ENCODE data around the gene ST8SIA2. TPM values are rescaled to one million over a fixed set of nuclear protein-coding genes. Genes with fewer than 3 reads are reported as not detected.

The ST8SIA2 gene
- total and polyA plus RNA-seq, 2 experiments from 2014 or later = 4.0 to 5.9 TPM

DNA sequence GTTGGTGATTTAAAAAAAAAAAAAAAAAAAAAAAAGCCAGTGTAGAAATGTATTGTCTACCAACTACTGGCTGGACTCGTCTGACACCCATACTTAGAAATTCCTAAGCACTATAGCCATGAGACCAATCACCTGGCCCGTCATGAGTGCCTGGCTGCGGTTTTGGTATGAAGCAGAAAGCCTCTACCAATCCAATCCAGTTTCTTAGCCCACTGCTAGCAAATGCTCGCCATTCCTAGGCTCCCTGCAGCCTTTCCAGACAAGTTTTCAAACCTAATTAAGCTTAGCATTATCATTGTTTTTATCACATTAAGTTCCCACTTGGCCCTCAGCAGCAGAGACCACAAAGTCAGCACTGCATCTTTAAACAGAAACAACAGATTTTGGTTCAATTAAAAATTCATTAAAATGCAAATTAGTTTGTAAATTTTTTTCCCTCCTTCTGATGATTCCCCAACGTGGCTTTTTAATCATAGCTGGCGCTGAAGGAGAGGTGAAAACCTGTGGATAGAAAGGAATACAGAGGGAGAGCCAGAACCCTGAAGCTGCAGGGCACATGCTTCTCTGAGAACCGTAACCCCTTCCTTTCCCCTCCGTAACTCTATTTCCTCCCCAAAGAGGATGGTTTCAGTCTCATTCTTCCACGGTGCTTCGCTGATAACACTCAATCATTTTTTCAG, 32.2 kb upstream of the ST8SIA2 start:
- Histone ChIP-seq H3K4me1 (ENCODE audit: low read depth) (no peaks in the 10 kb centered on the region), H3K36me3 (no peaks in the 10 kb centered on the region), H3K4me3 (no peak overlapping the region), H3K27ac (no peak overlapping the region), H3K9me3 (ENCODE audit: low read depth) (no peaks in the 10 kb centered on the region), H3K27me3 (no peaks in the 10 kb centered on the region)
- DNase-seq (ENCODE audit: low read depth in 1 of 2, low spot score in 1 of 2) = no peak
- TF ChIP-seq, protein P1, sequence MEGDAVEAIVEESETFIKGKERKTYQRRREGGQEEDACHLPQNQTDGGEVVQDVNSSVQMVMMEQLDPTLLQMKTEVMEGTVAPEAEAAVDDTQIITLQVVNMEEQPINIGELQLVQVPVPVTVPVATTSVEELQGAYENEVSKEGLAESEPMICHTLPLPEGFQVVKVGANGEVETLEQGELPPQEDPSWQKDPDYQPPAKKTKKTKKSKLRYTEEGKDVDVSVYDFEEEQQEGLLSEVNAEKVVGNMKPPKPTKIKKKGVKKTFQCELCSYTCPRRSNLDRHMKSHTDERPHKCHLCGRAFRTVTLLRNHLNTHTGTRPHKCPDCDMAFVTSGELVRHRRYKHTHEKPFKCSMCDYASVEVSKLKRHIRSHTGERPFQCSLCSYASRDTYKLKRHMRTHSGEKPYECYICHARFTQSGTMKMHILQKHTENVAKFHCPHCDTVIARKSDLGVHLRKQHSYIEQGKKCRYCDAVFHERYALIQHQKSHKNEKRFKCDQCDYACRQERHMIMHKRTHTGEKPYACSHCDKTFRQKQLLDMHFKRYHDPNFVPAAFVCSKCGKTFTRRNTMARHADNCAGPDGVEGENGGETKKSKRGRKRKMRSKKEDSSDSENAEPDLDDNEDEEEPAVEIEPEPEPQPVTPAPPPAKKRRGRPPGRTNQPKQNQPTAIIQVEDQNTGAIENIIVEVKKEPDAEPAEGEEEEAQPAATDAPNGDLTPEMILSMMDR (IDR thresholded peaks at IDR 0.05; ENCODE audit: low read depth, low read length) = no peak

DNA sequence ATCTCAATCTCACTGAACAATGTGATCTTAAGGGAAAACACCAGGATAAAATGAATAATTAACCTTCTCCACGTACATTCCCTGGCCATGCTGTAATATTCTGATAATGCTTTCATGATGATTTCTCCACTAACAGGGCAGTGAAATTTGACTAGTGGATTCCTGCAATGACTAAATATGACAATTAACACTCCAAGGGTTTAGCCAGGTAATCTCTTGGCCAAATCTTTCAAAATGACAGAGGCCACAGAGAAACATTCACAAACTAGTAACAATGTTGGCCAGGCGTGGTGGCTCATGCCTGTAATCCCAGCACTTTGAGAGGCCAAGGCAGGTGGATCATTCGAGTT, 31.7 kb upstream of the ST8SIA2 start:
- H3K27ac ChIP-seq = no peak overlapping the region
- no peaks in the 10 kb centered on the region for H3K36me3 ChIP-seq
- H3K4me3 ChIP-seq = no peak overlapping the region
- DNase-seq (ENCODE audit: low read depth in 1 of 2, low spot score in 1 of 2) = no peak
- H3K27me3 ChIP-seq = no peaks in the 10 kb centered on the region
- TF ChIP-seq, protein P1 (IDR thresholded peaks at IDR 0.05; ENCODE audit: low read depth, low read length) = no peak
- no peaks in the 10 kb centered on the region for H3K9me3 ChIP-seq (ENCODE audit: low read depth)
- H3K4me1 ChIP-seq (ENCODE audit: low read depth) = no peaks in the 10 kb centered on the region

DNA sequence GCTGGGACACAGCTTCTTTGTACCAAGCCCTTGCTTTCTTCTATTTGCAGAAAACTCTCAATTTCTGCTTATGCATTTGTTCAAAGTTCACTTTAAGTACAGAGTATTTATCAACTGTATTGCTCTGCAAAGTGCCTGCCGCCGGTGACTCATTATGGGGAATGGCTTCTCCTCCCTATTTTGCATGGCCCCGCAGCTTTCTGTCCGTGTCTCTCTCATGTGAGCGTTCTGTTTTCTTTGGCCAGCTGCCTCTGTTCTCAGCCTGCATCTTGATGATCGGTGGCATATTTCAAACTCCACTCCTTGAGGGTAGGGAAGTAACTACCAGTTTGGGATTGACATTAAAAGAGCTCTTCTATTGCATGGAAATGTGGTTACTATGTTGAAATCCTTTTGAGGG, 28.6 kb upstream of the ST8SIA2 start:
- Histone ChIP-seq H3K4me1 (ENCODE audit: low read depth) (no peaks in the 10 kb centered on the region), H3K36me3 (no peaks in the 10 kb centered on the region), H3K27me3 (no peaks in the 10 kb centered on the region), H3K9me3 (ENCODE audit: low read depth) (no peaks in the 10 kb centered on the region), H3K27ac (no peak overlapping the region), H3K4me3 (no peak overlapping the region)
- TF ChIP-seq, protein P1 (IDR thresholded peaks at IDR 0.05; ENCODE audit: low read depth, low read length) = no peak
- peak in 1 of 2 donors; percentile 11 for DNase-seq (ENCODE audit: low read depth in 1 of 2, low spot score in 1 of 2)

DNA sequence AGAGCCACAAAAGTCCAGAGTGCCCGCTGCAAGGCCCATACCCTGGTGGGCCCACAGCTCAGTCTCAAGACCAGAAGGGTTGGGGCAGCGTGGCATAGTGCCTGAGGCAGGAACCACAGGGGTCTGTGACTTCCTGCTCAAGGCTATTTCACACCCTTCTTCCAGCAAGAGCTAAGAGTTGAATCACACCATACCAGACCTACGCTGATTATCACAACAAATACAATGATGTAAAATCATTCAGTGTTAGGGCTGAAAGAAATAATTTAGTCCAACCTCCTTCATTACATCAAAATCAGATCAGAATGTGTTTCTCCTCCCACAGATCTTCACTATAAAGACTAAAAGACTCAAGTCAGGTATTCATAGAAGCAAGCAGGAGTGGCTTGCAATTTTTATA, 27.8 kb upstream of the ST8SIA2 start:
- H3K36me3 ChIP-seq = no peaks in the 10 kb centered on the region
- DNase-seq (ENCODE audit: low read depth in 1 of 2, low spot score in 1 of 2) = no peak

DNA sequence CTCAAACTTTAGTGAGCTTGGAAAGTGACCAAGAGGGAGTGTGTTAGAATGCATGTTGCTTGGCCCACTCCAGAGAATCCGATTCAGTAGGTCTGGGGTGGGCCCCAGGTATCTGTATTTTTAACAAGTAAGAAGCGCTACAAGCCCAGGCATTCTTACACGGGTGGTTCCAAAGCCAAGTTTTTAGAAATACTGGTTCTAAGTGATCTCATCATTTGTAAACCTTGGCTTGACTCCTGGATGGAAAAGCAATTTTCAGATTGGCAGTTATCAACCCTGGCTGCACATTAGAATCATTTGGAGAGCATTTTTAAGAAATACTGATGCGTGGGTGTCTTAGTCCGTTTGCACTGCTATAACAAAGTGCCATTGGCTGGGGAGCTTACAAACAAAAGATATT, 27.3 kb upstream of the ST8SIA2 start:
- TF ChIP-seq, protein P1 (IDR thresholded peaks at IDR 0.05; ENCODE audit: low read depth, low read length) = no peak
- Histone ChIP-seq H3K9me3 (ENCODE audit: low read depth) (no peaks in the 10 kb centered on the region), H3K36me3 (no peaks in the 10 kb centered on the region), H3K27me3 (no peaks in the 10 kb centered on the region), H3K4me3 (no peak overlapping the region), H3K4me1 (ENCODE audit: low read depth) (no peaks in the 10 kb centered on the region), H3K27ac (no peak overlapping the region)
- no peak for DNase-seq (ENCODE audit: low read depth in 1 of 2, low spot score in 1 of 2)

More for the DNA sequence above, 27.8 kb upstream of the ST8SIA2 start:
- Histone ChIP-seq H3K27me3 (no peaks in the 10 kb centered on the region), H3K9me3 (ENCODE audit: low read depth) (no peaks in the 10 kb centered on the region), H3K4me1 (ENCODE audit: low read depth) (no peaks in the 10 kb centered on the region), H3K4me3 (no peak overlapping the region), H3K27ac (no peak overlapping the region)
- TF ChIP-seq, protein P1 (IDR thresholded peaks at IDR 0.05; ENCODE audit: low read depth, low read length) = no peak

Data from cardiac muscle cell (in vitro differentiated cells and primary cell).